RWPE2 (cell line): Measurements from ENCODE around the gene CCDC69.

Source experiments
- ATAC-seq: fragments of 200-7000 bp; cut with Tn5 transposase; 3 replicates; pipeline ENCODE4 v1.9.1; 2021; ENCODE audit warnings: low read depth
- DNase-seq: peaks from one replicate; pipeline ENCODE4 v3.0.0-alpha.2; 2020; ENCODE audit warnings: low spot score
- H3K27ac ChIP-seq: fragments of 450-650 bp; 2 replicates; pipeline ENCODE4 v1.5.1; 2017; ENCODE audit warnings: mild to moderate bottlenecking; ENCODE audit not compliant: poor library complexity, severe bottlenecking
- H3K27me3 ChIP-seq: fragments of 250-450 bp; sonication (Bioruptor Pico); 2 replicates; pipeline ENCODE4 v1.5.1; 2021; ENCODE audit warnings: mild to moderate bottlenecking, moderate library complexity; ENCODE audit not compliant: insufficient read depth, poor library complexity, severe bottlenecking
- H3K36me3 ChIP-seq: fragments of 250-450 bp; sonication (Bioruptor Pico); 2 replicates; pipeline ENCODE4 v1.5.1; 2020; ENCODE audit warnings: low read depth, mild to moderate bottlenecking, moderate library complexity
- H3K4me1 ChIP-seq: fragments of 250-450 bp; sonication (Bioruptor Pico); 2 replicates; pipeline ENCODE4 v1.5.1; 2021; ENCODE audit warnings: mild to moderate bottlenecking, moderate library complexity; ENCODE audit not compliant: insufficient read depth, poor library complexity, severe bottlenecking
- H3K4me3 ChIP-seq: fragments of 250-450 bp; sonication (Bioruptor Pico); 2 replicates; pipeline ENCODE4 v1.5.1; 2021; ENCODE audit warnings: mild to moderate bottlenecking, moderate library complexity; ENCODE audit not compliant: severe bottlenecking
- H3K9me3 ChIP-seq: fragments of 250-450 bp; sonication (Bioruptor Pico); 2 replicates; pipeline ENCODE4 v1.5.1; 2021; ENCODE audit warnings: mild to moderate bottlenecking, moderate library complexity; ENCODE audit not compliant: severe bottlenecking
- TF ChIP-seq, protein P1 (sequence below): fragments of 450-650 bp; IDR thresholded peaks from one replicate; pipeline ENCODE4 v1.5.1; 2017; ENCODE audit warnings: mild to moderate bottlenecking, moderate library complexity; ENCODE audit not compliant: poor library complexity, severe bottlenecking

Gene CCDC69

DNA sequence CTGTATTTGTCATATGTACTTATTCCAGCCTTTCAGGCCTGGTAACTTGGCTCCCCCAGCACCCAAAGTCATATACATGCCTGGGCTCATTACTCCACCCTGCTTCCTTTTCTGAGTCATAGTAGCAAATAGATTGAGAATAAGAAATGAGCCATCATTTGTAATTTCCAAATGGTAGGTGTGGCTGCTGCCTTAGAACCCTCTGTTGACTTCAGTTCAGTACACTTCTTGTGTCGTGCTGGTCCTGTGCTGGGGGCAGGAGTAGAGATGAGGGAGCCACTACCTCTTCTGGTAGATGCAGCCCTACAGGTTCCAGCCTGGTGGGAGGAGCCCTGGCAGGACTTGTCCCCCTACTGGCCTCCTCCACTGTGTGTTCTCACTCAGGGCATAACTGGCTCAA, 40.2 kb upstream of the CCDC69 start:
- peaks cover 24% of the 10 kb centered on the region for H3K4me1 ChIP-seq
- H3K27ac ChIP-seq, result peak overlapping the region; percentile 91
- DNase-seq (no peak), ATAC-seq (peak; percentile 97)
- TF ChIP-seq, protein P1, sequence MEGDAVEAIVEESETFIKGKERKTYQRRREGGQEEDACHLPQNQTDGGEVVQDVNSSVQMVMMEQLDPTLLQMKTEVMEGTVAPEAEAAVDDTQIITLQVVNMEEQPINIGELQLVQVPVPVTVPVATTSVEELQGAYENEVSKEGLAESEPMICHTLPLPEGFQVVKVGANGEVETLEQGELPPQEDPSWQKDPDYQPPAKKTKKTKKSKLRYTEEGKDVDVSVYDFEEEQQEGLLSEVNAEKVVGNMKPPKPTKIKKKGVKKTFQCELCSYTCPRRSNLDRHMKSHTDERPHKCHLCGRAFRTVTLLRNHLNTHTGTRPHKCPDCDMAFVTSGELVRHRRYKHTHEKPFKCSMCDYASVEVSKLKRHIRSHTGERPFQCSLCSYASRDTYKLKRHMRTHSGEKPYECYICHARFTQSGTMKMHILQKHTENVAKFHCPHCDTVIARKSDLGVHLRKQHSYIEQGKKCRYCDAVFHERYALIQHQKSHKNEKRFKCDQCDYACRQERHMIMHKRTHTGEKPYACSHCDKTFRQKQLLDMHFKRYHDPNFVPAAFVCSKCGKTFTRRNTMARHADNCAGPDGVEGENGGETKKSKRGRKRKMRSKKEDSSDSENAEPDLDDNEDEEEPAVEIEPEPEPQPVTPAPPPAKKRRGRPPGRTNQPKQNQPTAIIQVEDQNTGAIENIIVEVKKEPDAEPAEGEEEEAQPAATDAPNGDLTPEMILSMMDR, result peak; percentile 6
- H3K36me3 ChIP-seq, result peaks cover 83% of the 10 kb centered on the region
- no peaks in the 10 kb centered on the region for H3K9me3 ChIP-seq
- H3K4me3 ChIP-seq, result no peak overlapping the region
- H3K27me3 ChIP-seq, result no peaks in the 10 kb centered on the region

DNA sequence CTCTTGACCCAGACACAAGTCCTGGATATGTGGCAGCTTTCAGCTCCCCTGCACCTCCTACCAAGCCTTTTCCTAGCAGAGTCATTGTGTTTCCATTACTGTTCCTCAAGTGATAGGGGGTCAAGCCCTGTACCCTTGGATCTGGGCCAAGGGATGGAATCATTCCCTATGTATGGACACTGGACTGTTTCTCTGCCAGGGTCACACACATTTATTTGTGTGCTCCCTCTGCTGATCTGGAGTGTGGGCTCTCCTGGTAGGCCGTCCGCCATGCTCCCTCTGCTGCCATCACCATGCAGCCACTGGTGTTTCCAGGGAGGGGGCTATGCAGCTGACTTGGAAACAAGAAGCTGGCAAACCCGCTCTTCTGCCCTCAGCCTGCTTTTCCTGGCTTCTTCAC, 38.6 kb upstream of the CCDC69 start:
- Histone ChIP-seq H3K4me3 (no peak overlapping the region), H3K27ac (peak overlapping the region; percentile 91), H3K36me3 (peaks cover 71% of the 10 kb centered on the region), H3K9me3 (no peaks in the 10 kb centered on the region), H3K27me3 (no peaks in the 10 kb centered on the region), H3K4me1 (peaks cover 38% of the 10 kb centered on the region)
- ATAC-seq, result no peak
- TF ChIP-seq, protein P1, result no peak
- DNase-seq, result no peak

DNA sequence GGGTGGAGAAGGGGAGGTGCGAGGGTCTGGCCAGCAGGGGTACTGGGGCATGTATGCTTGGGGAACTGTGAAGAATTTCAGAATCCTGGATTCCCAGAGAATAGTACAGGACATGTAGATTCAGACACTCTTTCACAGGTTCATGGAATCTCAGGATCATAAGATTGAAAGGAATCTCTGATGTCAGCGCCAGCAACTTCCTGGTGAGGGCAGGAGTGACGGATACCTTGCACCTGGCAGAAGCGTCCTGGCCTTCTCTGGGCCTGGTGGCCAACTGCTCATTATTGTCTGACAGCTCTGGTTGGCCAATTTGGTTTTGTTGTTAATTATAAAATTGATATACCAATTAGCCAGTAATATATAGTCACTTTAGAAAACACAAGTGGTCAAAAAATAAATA, 36.0 kb upstream of the CCDC69 start:
- Histone ChIP-seq H3K9me3 (no peaks in the 10 kb centered on the region), H3K4me1 (peaks cover 50% of the 10 kb centered on the region), H3K4me3 (no peak overlapping the region), H3K27ac (peak overlapping the region; percentile 95), H3K36me3 (peaks cover 45% of the 10 kb centered on the region), H3K27me3 (no peaks in the 10 kb centered on the region)
- ATAC-seq (no peak), DNase-seq (no peak)
- TF ChIP-seq, protein P1, result no peak

DNA sequence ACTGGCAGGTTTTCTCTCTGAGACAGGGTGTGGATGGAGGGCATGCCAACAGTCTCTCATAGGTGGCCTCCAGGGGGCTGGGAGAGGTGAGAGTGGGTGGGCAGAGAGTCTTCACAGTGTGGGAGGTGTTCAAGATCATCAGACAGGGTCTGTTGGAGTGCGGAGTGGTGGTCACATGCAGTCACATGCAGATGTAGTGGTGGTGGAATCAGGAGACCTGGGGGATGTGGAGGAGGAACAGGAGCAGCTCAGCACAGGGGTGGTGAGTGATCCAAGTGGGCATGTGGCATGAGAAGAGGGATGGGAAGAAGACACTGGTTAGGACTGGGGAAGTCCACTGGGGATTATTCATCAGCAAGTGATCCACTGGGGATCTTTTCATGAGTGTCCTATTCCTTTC, 34.9 kb upstream of the CCDC69 start:
- Histone ChIP-seq H3K4me3 (no peak overlapping the region), H3K36me3 (peaks cover 39% of the 10 kb centered on the region), H3K27me3 (no peaks in the 10 kb centered on the region), H3K9me3 (no peaks in the 10 kb centered on the region), H3K27ac (peak overlapping the region; percentile 95), H3K4me1 (peaks cover 47% of the 10 kb centered on the region)
- TF ChIP-seq, protein P1, result no peak
- ATAC-seq (no peak), DNase-seq (no peak)

DNA sequence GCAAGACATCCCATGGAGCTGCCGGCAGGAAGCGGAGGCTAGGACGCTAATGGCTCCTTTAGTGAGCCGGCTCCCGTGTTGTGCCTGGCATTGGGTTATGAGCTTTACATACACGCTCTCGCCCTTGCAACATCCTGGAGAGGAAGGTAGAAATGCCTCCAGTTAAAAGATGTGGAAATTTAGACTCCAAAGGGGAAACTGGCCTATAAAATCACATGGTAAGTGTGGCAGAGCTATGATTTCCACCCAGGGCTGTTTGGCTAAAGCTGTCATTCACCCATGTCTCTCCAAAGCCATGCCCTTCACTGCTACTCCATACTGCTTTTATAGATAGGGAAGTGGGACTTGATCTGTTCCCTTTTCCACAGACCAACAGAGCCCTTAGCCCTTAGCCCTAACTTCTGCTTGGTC, 34.3 kb upstream of the CCDC69 start:
- peaks cover 35% of the 10 kb centered on the region for H3K36me3 ChIP-seq
- DNase-seq (no peak), ATAC-seq (no peak)
- peak overlapping the region; percentile 95 for H3K27ac ChIP-seq
- TF ChIP-seq, protein P1, result no peak
- H3K4me3 ChIP-seq, result no peak overlapping the region
- no peaks in the 10 kb centered on the region for H3K9me3 ChIP-seq
- no peaks in the 10 kb centered on the region for H3K27me3 ChIP-seq
- H3K4me1 ChIP-seq, result peaks cover 41% of the 10 kb centered on the region
